HS-27A (cell line): ENCODE measurements around the gene ZNF14.
"Not testable (repeated sequence)": the region's sequence is repeated elsewhere in the genome, so short reads cannot be mapped to it uniquely, and the experiment has no call there.

Source experiments
- DNase-seq: peaks from one replicate; pipeline ENCODE4 v3.0.0-alpha.2; 2012; ENCODE audit warnings: low read depth, missing footprints

The ZNF14 gene

DNA sequence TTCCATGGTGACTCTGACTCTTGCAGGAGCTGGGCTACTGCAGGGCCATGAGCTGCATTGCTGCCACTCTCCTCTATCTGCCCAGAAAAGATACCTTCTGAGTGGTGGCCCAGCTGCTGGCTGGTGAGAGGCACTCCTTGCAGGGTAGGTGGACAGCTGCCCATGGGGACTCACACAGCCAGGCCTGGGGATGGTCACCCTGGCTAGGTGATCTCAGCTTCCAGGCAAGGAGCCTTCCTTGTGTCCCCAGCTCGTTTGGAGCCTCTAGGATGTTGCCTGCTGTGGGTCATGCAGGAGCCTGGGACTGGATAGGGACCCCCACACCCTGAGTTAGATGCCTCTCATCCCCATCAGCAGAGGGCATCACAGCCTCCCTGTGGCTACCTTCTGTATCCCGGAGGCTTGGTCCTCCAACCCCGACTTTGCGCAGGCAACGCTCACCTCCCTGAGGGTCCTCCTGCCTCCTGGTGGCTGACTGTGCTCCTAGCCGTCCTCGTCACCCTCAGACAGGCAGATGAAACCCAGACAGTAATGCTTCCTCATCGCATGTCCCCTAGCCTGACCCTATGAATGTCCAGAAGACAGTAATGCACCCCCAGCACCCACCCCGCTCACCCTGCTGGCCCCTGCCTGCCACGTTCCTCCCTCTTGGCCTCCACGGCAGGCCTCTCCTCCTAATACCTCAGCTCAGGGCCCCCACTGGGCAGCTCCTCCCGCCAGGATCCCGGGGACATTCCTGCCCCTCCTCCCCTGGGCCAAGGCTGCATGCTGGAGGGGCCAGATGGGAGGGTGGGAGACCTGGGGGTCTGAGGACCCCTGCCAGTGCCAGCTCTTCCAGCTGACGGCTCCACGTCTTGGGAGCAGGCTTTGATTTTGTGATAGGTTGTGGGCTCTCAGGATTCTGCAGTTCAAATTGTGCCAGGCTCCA, 13.6 kb upstream of the ZNF14 start:
- DNase-seq, result no peak

DNA sequence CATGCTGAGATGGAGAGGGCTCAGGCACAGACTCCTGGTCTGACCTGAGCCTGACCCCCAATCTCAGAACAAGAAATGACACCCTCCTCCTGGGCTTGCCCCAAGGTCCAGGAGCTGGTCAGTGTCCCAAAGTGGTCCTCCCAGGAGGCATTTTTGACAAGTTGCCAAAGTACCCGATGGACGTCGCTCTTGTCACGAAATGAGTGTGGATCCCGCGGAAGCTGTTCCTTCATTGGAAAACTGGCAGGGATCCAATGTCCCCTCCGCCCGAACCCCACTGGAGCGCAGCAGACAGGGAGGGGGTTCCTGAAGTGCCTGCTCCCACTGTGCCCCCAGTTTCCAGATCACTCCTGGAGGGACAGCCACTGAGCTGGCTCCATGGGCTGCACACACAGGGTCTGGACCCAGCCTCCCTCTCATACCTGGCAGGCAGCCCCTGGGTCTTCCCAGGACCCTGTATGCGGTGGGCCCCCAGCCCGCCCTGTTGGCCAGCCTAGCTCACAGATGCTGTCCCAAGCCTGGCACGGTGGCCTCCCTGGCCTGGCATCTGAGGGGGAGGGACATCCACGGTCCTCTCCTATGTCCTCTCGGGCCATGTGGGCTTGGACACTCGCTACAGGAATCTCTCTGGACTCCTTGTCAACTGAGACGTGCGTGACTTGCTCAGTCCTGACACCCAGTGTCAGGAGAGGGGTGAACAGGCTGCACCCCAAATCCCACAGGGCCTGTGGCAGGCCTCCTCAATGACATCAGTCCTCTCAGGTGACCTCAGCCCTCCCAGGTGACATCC, 12.8 kb upstream of the ZNF14 start:
- no peak for DNase-seq

DNA sequence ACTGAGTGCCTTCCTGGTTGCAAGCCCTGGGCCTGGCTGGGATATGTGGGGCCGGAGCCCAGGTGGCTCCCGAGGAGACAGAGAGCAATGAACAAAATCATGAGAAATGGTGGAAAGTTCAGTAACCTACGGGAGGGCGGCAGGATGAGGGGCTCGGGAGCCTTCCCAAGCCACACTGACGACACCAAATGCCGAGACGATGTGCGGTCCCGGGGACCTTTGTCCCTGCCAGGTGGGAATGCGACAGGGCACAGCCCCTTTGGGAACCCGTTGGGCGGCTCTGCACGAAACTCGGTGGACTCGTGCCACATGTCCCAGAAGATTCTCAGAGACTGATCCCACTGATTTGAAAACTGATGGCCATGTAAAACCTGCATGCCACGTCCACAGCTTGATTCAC, 11.7 kb upstream of the ZNF14 start:
- DNase-seq, result no peak

DNA sequence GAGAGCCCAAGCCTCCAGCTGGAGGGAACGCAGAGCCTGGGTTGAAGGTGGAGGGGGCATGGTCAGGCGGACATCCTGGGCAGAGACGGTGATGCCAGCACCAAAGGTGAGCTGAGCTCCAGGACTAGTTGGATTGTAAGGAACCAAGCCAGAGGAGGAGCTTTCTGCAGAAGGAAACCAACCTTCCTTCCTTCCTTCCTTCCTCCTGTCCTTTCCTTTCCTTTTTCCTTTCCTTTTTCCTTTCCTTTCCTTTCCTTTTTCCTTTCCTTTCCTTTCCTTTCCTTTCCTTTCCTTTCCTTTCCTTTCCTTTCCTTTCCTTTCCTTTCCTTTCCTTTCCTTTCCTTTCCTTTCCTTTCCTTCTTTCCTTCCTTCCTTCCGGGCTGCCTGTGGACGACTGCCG, 11.0 kb upstream of the ZNF14 start:
- not testable (repeated sequence) for DNase-seq

DNA sequence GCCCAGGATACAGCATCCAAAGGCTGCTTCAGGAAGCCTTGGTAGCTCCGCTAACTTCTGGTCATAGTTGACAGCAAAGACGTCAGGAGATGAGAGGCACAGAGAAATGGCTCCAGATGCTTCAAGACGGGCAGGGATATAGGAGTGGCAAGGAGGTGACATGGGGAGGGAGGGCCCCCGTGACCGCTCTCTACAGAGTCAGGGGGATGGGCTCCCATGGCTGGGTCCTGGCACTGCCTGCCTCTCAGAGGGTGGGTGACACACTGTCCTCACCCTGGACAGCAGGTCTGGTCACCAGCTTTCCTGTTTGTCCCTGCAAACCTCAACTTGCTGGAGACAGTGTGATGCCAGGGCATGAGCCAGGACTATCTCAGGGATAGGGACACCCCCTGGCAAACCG, 10.3 kb upstream of the ZNF14 start:
- no peak for DNase-seq

DNA sequence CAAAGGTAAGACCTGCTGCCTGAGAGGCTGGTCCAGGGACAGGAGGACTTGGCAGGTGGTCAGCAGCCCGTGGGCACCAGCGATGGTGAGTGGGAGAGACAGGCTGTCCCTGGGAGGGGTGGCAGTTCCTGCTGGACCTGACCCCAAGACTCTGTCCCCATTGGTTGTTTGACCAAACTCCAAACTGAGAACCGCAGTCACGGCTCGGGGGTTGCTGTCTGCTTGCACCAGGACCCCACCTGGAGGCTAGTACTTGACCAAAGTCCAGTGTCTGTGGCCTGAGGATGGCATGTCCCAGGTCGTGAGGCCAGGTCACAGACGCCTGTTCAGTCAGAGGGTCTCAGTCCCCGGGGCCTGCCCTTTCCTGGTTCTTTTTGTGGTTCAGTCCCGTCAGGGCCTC, 9.9 kb upstream of the ZNF14 start:
- DNase-seq, result no peak

DNA sequence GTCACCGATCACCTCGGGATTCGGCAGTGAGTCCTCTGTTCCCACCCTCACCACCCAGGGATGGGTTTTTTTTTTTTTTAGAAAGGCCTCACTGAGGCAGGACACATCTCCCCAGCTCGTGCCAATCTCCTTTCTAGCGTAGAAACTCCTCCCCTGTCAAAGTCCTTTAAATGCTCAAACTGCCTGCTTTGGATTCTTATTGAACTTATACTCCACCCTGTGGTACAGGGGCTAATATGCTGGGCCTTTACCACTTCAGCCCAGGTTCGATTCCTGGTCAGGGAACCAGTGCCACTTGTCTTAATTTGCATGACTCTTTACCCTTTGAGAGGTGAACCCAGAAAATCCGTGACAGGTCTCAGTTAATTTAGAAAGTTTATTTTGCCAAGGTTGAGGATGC, 8.3 kb upstream of the ZNF14 start:
- no peak for DNase-seq

DNA sequence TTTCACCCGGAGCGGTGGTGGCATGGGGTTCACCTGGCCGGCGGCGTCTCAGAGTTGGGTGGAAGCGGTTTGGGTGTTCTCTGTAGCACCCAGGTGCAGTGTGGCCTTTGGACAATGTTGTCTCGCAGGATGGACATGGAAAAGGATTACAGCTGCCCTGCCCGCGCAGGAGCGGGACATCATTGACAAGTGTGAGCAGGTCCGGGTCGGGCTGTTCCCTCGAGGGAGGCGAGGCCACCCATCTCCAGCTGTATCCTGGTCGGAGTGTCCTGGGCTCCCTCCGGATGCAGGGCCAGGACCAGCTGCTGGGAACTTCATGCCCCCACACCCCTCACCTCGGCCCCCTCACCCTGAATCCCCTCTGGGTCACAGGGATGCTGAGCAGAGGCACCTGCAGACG, 7.8 kb upstream of the ZNF14 start:
- no peak for DNase-seq

DNA sequence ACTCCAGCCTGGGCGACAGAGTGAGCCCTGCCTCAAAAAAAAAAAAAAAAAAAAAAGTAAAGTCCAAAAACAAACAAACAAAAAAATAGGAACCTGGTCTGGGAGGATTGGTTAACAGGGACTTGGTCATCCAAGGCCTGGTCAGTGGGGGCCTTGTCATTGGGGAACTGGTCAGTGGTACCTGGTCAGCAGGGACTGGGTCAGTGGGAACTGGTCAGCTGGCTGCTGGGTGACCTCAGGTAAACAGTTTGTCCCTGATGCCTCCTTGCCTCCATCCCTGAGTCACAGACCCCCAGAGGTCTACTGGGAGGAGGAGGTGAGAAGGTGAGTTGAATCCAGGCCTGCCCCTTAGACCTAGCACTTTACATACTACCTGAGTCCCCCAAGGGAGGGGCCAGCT, 5.7 kb upstream of the ZNF14 start:
- no peak for DNase-seq

DNA sequence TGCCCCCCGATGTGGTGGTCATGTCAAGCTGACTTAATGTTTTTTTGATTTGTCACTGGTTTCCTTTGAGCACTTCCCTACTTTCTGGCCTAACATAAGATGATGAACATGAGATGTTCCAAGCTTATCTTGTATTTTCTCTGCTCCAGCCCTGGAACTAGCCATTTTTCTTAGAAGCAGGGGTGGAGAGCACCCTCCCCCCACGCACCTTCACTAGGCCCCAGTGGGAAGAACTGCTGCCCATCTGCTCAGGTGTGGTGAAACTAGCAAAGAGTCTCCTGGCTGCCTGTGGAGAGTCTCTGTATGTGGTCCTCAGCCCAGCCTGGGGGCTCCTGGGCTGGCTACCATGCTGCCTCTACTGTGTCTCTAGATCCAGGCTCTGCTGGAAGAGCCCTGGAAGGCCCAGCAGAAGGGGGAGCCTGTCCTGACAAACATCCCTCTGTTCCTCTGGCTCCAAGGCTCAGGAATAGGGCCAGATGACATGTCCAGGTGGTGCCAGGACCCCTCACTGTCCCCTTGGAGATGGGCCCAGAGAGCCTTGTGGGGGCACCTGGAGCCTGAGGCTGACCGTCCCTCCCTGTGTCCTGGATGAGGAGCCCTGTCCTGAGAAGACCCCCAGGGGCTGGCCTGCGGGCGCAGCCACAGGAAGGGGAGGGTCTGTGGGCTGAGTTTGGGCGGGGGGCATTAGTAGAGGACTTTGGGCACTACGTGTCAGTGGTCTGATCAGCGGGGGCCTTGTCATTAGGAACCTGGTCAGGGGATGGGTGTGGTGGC, 4.8 kb upstream of the ZNF14 start:
- DNase-seq, result no peak

DNA sequence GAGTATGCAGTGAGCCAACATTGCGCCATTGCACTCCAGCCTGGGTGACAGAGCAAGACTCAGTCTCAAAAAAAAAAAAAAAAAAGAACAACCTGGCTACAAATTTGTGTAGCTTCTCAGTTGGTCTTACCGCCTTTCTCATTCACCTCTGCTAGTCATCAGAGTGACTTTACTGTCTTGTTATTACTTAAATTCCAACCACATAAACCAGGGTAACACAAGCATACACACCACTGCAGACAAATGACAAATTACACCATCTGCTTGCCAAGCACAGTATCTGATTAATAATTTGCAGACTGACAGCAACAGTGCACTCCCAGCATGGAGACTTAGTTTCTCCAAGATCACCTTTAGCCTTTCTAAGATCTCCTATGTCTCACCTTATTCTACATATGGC, 11.0 kb downstream of the ZNF14 start:
- DNase-seq, result no peak

DNA sequence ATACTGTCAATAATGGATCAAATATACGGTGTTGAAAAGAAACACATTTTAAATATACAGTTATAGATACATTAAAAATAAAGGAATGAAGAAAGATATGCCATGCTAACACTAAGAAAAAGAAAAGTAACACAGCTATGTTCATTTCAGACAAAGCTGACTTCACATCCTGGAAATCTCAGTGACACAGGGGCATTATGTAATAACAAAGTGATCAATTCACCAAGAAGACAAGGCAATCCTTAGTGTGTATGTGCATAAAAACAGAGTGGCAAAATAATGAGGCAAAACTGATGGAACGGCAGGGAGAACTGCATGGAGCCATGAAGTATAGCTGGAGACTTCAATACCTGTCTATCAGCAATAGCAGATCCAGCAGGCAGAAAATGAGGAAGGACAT, 13.1 kb downstream of the ZNF14 start:
- no peak for DNase-seq

DNA sequence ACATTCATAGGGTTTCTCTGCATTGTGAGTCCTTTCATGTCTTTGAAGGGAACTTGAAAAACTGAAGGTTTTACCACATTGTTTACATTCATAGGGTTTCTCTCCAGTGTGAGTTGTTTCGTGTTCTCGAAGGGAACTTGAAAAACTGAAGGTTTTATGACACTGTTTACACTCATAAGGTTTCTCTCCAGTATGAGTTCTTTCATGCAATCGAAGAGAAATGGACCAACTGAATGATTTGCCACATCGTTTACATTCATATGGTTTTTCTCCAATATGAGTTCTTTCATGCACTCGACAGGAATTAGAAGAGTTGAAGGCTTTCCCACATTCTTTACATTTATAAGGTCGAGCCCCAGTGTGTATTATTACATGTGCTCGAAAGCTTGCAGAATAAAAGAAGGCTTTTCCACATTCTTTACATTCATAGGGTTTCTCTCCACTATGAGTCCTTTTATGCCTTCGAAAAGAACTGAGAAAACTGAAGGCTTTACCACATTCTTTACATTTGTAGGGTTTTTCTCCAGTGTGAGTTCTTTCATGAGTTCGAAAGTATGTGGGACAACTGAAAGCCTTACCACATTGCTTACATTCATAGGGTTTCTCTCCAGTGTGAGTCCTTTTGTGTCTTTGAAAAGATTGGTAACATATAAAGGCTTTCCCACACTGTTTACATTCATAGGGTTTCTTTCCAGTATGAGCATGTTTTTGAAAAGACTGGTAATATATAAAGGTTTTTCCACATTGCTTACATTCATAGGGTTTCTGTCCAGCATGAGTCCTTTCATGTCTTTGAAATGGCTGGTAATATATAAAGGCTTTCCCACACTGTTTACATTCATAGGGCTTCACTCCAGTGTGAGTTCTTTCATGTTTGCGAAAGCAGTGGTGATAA, 20.7 kb downstream of the ZNF14 start:
- no peak for DNase-seq

DNA sequence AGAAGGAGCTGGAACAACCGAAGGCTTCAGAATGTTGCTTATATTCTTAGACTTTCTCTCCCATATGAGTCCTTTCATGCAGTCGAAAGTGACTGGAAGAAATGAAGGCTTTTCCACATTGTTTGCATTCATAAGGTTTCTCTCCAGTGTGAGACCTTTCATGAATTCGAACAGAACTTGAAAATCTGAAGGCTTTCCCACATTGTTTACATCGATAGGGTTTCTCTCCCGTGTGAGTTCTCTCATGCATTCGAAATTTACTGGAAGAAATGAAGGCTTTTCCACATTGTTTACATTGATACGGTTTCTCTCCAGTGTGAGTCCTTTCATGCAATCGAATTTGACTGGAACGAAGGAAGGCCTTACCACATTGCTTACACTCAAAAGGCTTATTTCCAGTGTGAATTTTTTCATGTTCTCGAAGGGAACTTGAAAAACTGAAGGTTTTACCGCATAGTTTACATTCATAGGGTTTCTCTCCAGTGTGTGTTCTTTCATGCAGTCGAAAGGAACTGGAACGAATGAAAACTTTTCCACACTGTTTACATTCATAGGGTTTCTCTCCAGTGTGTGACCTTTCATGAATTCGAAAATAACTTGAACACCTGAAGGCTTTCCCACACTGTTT, 21.5 kb downstream of the ZNF14 start:
- DNase-seq, result no peak

DNA sequence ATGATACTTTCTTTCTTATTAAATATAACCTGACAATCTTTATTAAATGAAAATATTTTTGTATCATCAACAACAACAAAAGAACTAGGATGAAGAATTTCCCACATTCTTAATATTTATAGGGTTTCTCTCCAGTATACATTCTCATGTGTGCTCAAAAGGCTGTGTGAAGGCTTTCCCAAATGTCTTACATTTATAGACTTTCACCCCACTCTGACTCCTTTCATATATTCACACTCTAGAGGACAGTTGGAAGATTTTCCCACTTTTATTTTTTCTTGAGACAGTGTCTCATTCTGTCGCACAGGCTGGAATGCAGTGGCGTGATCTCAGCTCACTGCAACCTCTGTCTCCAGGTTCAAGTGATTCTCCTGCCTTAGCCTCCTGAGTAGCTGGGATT, 22.4 kb downstream of the ZNF14 start:
- no peak for DNase-seq

DNA sequence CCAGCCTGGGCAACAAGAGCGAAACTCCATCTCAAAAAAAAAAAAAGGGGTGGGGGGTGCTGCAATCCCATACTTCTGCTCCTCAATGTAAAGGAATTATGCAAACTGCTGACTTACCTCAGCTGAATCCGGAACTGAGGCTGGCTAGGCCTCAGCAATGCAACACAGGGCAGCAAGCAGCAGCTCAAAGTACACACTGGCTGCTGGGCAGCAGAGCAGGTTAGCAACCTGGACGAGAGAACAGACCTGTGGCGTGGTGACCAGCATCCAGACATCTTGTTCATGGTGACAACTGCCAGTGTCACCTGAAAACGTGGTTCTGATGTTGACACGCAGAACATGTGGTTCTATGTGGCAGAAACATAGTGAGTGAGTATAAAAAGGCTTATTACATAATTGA, 28.1 kb downstream of the ZNF14 start:
- DNase-seq, result no peak

DNA sequence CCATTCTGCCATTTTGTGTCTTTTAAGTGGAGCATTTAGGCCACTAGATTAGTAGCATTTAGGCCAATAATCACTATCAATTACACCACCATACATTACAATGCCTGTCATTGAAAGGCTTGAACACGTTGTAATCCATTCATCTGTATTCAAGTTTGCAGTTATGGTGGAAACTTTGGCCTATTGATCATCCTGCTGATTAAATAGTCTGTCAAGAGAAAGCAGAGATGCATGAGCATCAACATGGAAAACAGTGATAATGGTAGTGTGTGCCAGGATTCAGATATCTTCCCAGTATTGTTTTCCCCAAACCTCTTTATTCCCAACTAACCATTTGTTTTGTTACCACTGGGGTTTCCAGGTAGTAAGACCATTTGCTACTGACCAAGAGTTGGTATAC, 32.4 kb downstream of the ZNF14 start:
- not testable (repeated sequence) for DNase-seq

DNA sequence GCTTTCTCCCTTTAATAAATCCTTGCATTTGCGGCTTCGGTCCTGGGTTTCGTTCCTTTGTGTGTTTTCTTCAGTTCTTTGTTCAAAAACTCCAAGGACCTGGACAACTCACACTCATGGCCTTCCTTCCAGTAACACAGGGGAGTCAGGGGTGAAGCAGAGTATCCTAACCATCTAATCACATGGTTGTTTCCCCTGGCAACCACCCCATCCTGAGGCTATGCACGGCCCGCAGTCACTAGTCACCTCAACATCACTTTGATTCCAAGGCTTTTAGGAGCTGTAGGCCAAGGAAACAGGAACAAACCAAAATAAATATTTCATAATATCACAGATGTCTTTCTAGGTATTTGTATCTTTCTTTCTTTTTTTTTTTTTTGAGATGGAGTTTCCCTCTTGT, 35.3 kb downstream of the ZNF14 start:
- DNase-seq, result no peak

DNA sequence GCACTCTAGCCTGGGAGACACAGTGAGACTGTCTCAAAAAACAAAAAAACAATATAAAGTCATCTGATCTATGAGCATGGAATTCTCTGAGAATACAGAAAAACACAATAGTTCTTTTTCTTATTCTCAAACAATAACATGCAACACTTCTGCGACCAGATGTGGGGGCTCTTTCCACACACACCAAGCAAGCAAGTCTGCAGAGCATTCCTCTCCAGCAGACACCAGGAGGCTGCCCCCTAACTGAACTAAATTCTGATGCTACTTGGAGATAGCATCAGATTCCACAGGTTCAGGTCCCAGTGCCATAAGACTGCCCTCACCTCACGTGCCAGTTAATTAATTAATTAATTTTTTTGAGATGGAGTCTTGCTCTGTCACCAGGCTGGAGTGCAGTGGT, 36.5 kb downstream of the ZNF14 start:
- no peak for DNase-seq

DNA sequence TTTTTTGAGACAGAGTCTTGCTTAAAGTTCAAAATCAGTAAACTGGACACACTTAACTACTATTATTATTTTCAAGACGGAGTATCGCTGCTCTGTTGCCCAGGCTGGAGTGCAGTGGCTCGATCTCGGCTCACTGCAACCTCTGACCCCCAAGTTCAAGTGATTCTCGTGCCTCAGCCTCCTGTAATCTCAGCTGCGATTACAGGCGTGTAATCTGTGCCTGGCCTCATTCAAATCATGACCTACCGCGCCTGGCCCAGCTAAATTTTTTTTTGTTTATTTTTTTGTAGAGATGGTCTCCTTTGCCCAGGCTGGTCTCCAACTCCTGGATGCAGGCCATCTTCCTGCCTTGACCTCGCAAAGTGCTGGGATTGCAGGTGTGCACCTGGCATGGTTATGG, 41.2 kb downstream of the ZNF14 start:
- DNase-seq, result no peak

DNA sequence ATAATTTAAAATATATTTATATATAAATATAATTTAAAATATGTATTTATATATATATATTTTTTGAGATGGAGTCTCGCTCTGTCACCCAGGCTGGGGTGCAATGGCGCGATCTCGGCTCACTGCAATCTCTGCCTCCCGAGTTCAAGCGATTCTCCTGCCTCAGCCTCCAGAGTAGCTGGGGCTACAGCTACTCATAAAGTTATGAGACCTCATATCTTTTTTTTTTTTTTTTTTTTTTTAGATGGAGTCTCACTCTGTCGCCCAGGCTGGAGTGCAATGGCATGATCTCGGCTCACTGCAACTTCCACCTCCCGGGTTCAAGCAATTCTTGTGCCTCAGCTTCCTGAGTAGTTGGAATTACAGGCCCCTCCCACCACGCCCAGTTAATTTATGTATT, 43.9 kb downstream of the ZNF14 start:
- DNase-seq, result not testable (repeated sequence)
